GM12878 (cell line): ENCODE data around the gene SGSH. TPM values are rescaled to one million over a fixed set of nuclear protein-coding genes. Genes with fewer than 3 reads are reported as not detected.

Experiments
- ATAC-seq: fragments of 200-7000 bp; cut with Tn5 transposase; 3 replicates; pipeline ENCODE4 v1.9.1; 2020; ENCODE audit warnings: mild to moderate bottlenecking, moderate library complexity
- BruUV-seq: library from RNA; stranded (reverse); fragments of 400-500 nt; replicated peaks from 2 replicates; lab custom pipeline; 2021; lab: Mats Ljungman, UMichigan
- CTCF ChIA-PET: fragments of 300-600 bp; sonication (Branson Sonifier 250); formaldehyde crosslinking; extraction: SDS; loops from one replicate; lab custom pipeline; 2021; ENCODE audit warnings: inconsistent platforms; lab: Yijun Ruan, JAX
- POLR2A ChIA-PET: fragments of 350-600 bp; formaldehyde crosslinking; extraction: SDS; loops from one replicate; lab custom pipeline; 2021; ENCODE audit warnings: inconsistent platforms; lab: Charles Lee
- RAD21 ChIA-PET: fragments of 300-600 bp; sonication (Branson Sonifier 250); formaldehyde crosslinking; loops from one replicate; lab custom pipeline; 2023; ENCODE audit warnings: antibody characterized with exemption; ENCODE audit not compliant: unreplicated experiment; lab: Charles Lee
- SMC1A ChIA-PET: fragments of 300-600 bp; sonication (Branson Sonifier 250); formaldehyde crosslinking; loops from one replicate; lab custom pipeline; 2023; ENCODE audit not compliant: unreplicated experiment, uncharacterized antibody; lab: Charles Lee
- DNase-seq: peaks from one replicate; pipeline ENCODE4 v3.0.0-alpha.2; 2011; ENCODE audit warnings: low read depth, low spot score
- FAIRE-seq: peaks from 3 replicates; lab custom pipeline; 2011; peaks lifted over from hg19 to GRCh38; lab: Jason Lieb, UNC
- H2AFZ ChIP-seq: 2 replicates; pipeline ENCODE4 v1.6.0; 2011; ENCODE audit warnings: low read depth, low read length, control low read depth; ENCODE audit not compliant: control insufficient read depth
- H3K27ac ChIP-seq: 2 replicates; pipeline ENCODE4 v1.5.1; 2011; ENCODE audit warnings: control low read depth; ENCODE audit not compliant: control insufficient read depth, insufficient read depth
- H3K27me3 ChIP-seq, 2 experiments: replicated peaks in 1 of 2; 2 replicates each; pipeline versions ENCODE4 v1.6.0 to v1.6.1; 2011; ENCODE audit warnings: low read length in 1 of 2; ENCODE audit not compliant: control insufficient read depth in 2 of 2, insufficient read depth in 2 of 2
- H3K36me3 ChIP-seq, 2 experiments: 2 replicates each; pipeline ENCODE4 v1.5.1; 2011; ENCODE audit warnings: low read length in 1 of 2; ENCODE audit not compliant: control insufficient read depth in 2 of 2, insufficient read depth in 2 of 2
- H3K4me1 ChIP-seq: 2 replicates; pipeline ENCODE4 v1.6.1; 2011; ENCODE audit warnings: mild to moderate bottlenecking, low read length, moderate library complexity, mixed read lengths; ENCODE audit not compliant: control insufficient read depth, insufficient read depth
- H3K4me2 ChIP-seq: 2 replicates; pipeline ENCODE4 v1.6.0; 2011; ENCODE audit warnings: control low read depth; ENCODE audit not compliant: control insufficient read depth, insufficient read depth
- H3K4me3 ChIP-seq: fragments of 200-600 bp; sonication (generic); 2 replicates; pipeline ENCODE4 v1.5.1; 2016
- H3K79me2 ChIP-seq: 2 replicates; pipeline ENCODE4 v1.6.0; 2011; ENCODE audit warnings: low read length; ENCODE audit not compliant: control insufficient read depth, insufficient read depth
- H3K9ac ChIP-seq: 2 replicates; pipeline ENCODE4 v1.8.0; 2011; ENCODE audit warnings: low read length, control low read depth, mixed read lengths; ENCODE audit not compliant: control insufficient read depth, insufficient read depth
- H3K9me3 ChIP-seq: replicated peaks from 3 replicates; pipeline ENCODE4 v1.5.1; 2011; ENCODE audit warnings: mild to moderate bottlenecking, low read length; ENCODE audit not compliant: control insufficient read depth, insufficient read depth
- H4K20me1 ChIP-seq: 2 replicates; pipeline ENCODE4 v1.6.0; 2011; ENCODE audit not compliant: control insufficient read depth, insufficient read depth
- CBX5 ChIP-seq: sonication (generic); IDR thresholded peaks from 2 replicates; pipeline ENCODE4 v1.6.1; 2016; ENCODE audit warnings: low read depth, moderate library complexity, mild to moderate bottlenecking, inconsistent platforms
- HCFC1 ChIP-seq: fragments of 150-350 bp; IDR thresholded peaks from 2 replicates; pipeline ENCODE4 v1.6.1; 2014; ENCODE audit warnings: low read length
- NFXL1 ChIP-seq: fragments of 450-650 bp; IDR thresholded peaks from 2 replicates; pipeline ENCODE4 v1.6.1; 2017; ENCODE audit warnings: antibody characterized with exemption, mild to moderate bottlenecking, borderline replicate concordance
- RCOR1 ChIP-seq: conservative IDR thresholded peaks from 2 replicates; pipeline ENCODE4 v1.6.1; 2012; ENCODE audit warnings: low read depth, low read length, improper control_type of control experiment
- SREBF1 ChIP-seq: IDR thresholded peaks from 2 replicates; pipeline ENCODE4 v1.6.1; 2012; ENCODE audit warnings: mild to moderate bottlenecking, low read length
- STAT3 ChIP-seq: IDR thresholded peaks from 2 replicates; pipeline ENCODE4 v1.6.1; 2011; ENCODE audit warnings: low read depth, low read length, improper control_type of control experiment
- SUZ12 ChIP-seq: fragments of 200-600 bp; sonication (generic); IDR thresholded peaks from one replicate; pipeline ENCODE4 v1.6.1; 2018; ENCODE audit warnings: antibody characterized with exemption, mild to moderate bottlenecking; ENCODE audit not compliant: unreplicated experiment
- ZNF274 ChIP-seq: IDR thresholded peaks from one replicate; pipeline ENCODE4 v1.8.0; 2011; ENCODE audit not compliant: insufficient read length, insufficient read depth
- WGBS: methylation state at CpG from one replicate; pipeline ENCODE4 v1.1.6; 2016; ENCODE audit warnings: low lambda C conversion rate; ENCODE audit not compliant: insufficient replicate concordance, insufficient coverage; ENCODE audit errors: missing lambda C conversion rate; 5-methylcytosine and 5-hydroxymethylcytosine counted together
- in situ Hi-C: fragments of 300-500 bp; cut with MboI; formaldehyde crosslinking; loops from 9 replicates; pipeline ENCODE4 v1.14.3; 2018; ENCODE audit warnings: mixed read lengths
- intact Hi-C: fragments of 100-400 bp; cut with micrococcal nuclease; formaldehyde crosslinking; loops from one replicate; pipeline ENCODE4 v1.14.2; 2022; ENCODE audit not compliant: unreplicated experiment
- polyA plus RNA-seq, 11 experiments: library from polyadenylated mRNA; depleted of rRNA in 4 of 11; unstranded in 6 of 11; stranded (reverse) in 5 of 11; fragments of >200 nt; fragmentation: Nextera tagmentation in 4 of 11; fragmentation: Illumina TruSeq in 1 of 11; extraction: Ambion mirVana in 4 of 11; extraction: Trizol in 1 of 11; gene quantifications; 1 replicate in 1 of 11; 2 replicates in 10 of 11; pipeline versions ENCODE4 v1.2.1 to v1.2.3, GENCODE V29; 2011 to 2016; ENCODE audit warnings: inconsistent platforms in 2 of 11, missing spikeins in 2 of 11, low read depth in 1 of 11
- total RNA-seq, 4 experiments: library from RNA; depleted of rRNA in 3 of 4; stranded (reverse); fragments of >200 nt in 3 of 4; fragmentation: Illumina TruSeq in 1 of 4; extraction: Trizol in 1 of 4; gene quantifications; 2 replicates each; pipeline versions ENCODE4 v1.2.1 to v1.2.3, GENCODE V29; 2013 to 2021
- TF ChIP-seq, protein P1 (sequence below): fragments of 450-650 bp; formaldehyde crosslinking; IDR thresholded peaks from 2 replicates; pipeline ENCODE4 v1.5.0; 2022; ENCODE audit warnings: mild to moderate bottlenecking, missing genetic modification characterization
- TF ChIP-seq, protein P2 (sequence below): fragments of 450-650 bp; IDR thresholded peaks from 2 replicates; pipeline ENCODE4 v1.6.1; 2017; ENCODE audit warnings: borderline replicate concordance
- TF ChIP-seq, protein P3 (sequence below): fragments of 450-650 bp; IDR thresholded peaks from 2 replicates; pipeline ENCODE4 v1.6.1; 2014; ENCODE audit warnings: mild to moderate bottlenecking

SGSH gene
- total and polyA plus RNA-seq, 10 of the 15 experiments (the other 5 are each of a cell fraction or from before 2014, with no cell fraction given): 0.13 to 17.2 (median 6.0) TPM

DNA sequence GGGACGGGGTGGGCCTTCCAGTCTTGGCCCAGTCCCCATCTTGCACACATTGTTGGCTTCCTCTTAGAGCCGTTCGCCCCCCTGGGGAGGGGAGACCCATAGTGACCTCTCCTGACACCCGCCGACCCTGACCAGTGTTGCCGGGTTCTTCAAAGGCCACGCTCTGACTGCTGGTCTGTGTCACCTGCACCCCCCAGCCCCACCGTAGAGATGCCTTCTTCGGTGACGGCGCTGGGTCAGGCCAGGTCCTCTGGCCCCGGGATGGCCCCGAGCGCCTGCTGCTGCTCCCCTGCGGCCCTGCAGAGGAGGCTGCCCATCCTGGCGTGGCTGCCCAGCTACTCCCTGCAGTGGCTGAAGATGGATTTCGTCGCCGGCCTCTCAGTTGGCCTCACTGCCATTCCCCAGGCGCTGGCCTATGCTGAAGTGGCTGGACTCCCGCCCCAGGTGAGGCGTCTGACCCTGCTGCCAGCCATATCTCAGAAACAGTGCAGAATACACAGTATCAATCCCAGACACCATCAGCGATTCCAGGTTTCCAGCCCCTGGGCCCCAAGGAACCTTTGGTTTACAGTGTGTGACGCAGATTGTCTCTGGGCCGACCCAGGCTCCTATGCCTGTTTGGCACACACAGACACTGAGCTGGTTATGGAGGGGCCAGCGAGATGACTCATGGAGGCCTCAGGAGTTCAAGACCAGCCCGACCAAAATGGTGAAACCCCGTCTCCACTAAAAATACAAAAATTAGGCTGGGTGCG lies 1.4 kb upstream of the SGSH start:
- H3K9me3 ChIP-seq: no peaks in the 10 kb centered on the region
- H4K20me1 ChIP-seq: no peaks in the 10 kb centered on the region; the same call in 1 of the 2 replicates
- H3K36me3 ChIP-seq: peaks cover 0 to 2% of the 10 kb centered on the region in 2 experiments; a peak in 2 of 4 replicates
- 85% methylated on average over 27 of the region's 29 CpGs for whole genome bisulfite sequencing
- no TSS peak for BruUV-seq
- ATAC-seq: no peak
- H2AFZ ChIP-seq: no peak overlapping the region
- FAIRE-seq: no peak
- no peak for DNase-seq
- H3K79me2 ChIP-seq: peaks cover 4% of the 10 kb centered on the region
- TF ChIP-seq, protein P1, sequence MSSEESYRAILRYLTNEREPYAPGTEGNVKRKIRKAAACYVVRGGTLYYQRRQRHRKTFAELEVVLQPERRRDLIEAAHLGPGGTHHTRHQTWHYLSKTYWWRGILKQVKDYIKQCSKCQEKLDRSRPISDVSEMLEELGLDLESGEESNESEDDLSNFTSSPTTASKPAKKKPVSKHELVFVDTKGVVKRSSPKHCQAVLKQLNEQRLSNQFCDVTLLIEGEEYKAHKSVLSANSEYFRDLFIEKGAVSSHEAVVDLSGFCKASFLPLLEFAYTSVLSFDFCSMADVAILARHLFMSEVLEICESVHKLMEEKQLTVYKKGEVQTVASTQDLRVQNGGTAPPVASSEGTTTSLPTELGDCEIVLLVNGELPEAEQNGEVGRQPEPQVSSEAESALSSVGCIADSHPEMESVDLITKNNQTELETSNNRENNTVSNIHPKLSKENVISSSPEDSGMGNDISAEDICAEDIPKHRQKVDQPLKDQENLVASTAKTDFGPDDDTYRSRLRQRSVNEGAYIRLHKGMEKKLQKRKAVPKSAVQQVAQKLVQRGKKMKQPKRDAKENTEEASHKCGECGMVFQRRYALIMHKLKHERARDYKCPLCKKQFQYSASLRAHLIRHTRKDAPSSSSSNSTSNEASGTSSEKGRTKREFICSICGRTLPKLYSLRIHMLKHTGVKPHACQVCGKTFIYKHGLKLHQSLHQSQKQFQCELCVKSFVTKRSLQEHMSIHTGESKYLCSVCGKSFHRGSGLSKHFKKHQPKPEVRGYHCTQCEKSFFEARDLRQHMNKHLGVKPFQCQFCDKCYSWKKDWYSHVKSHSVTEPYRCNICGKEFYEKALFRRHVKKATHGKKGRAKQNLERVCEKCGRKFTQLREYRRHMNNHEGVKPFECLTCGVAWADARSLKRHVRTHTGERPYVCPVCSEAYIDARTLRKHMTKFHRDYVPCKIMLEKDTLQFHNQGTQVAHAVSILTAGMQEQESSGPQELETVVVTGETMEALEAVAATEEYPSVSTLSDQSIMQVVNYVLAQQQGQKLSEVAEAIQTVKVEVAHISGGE (CRISPR knock-in tag): no peak
- no peak for TF ChIP-seq STAT3
- TF ChIP-seq, protein P2, sequence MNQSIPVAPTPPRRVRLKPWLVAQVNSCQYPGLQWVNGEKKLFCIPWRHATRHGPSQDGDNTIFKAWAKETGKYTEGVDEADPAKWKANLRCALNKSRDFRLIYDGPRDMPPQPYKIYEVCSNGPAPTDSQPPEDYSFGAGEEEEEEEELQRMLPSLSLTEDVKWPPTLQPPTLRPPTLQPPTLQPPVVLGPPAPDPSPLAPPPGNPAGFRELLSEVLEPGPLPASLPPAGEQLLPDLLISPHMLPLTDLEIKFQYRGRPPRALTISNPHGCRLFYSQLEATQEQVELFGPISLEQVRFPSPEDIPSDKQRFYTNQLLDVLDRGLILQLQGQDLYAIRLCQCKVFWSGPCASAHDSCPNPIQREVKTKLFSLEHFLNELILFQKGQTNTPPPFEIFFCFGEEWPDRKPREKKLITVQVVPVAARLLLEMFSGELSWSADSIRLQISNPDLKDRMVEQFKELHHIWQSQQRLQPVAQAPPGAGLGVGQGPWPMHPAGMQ: no peak
- no peak for TF ChIP-seq RCOR1
- TF ChIP-seq SUZ12: no peak
- no peak for TF ChIP-seq ZNF274
- no peak for TF ChIP-seq CBX5
- TF ChIP-seq NFXL1: no peak
- TF ChIP-seq, protein P3, sequence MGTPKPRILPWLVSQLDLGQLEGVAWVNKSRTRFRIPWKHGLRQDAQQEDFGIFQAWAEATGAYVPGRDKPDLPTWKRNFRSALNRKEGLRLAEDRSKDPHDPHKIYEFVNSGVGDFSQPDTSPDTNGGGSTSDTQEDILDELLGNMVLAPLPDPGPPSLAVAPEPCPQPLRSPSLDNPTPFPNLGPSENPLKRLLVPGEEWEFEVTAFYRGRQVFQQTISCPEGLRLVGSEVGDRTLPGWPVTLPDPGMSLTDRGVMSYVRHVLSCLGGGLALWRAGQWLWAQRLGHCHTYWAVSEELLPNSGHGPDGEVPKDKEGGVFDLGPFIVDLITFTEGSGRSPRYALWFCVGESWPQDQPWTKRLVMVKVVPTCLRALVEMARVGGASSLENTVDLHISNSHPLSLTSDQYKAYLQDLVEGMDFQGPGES: no peak
- no peak for TF ChIP-seq SREBF1
- no peak for TF ChIP-seq HCFC1
- intact Hi-C loops (no loop called here), in situ Hi-C loops (no loop called here)
- RAD21 ChIA-PET: no interaction called here
- H3K4me2 ChIP-seq: 0 out of 2 replicates have a peak overlapping the region, but pooled peaks have one; percentile 90
- H3K27me3 ChIP-seq: no peaks in the 10 kb centered on the region
- H3K4me3 ChIP-seq: no peak overlapping the region
- SMC1A ChIA-PET: interaction anchor here (1.0 kb wide), 1 partner anchor 10 kb away, joined by 3 read pairs; no protein-coding TSS in a partner anchor
- CTCF ChIA-PET: interaction anchor here (1.0 kb wide), 1 partner anchor 9 kb away, joined by 3 read pairs; no protein-coding TSS in a partner anchor
- H3K9ac ChIP-seq: no peak overlapping the region
- POLR2A ChIA-PET: no interaction called here
- peaks cover 4% of the 10 kb centered on the region for H3K4me1 ChIP-seq
- no peak overlapping the region for H3K27ac ChIP-seq
